GM18861 (cell line): Measurements from ENCODE around the gene TSTD1.
"Not testable (repeated sequence)": the region's sequence is repeated elsewhere in the genome, so short reads cannot be mapped to it uniquely, and the experiment has no call there.

Source experiments
- ATAC-seq: cut with Tn5 transposase; IDR thresholded peaks from one replicate; pipeline ENCODE4 v1.9.1; 2021; ENCODE audit not compliant: unreplicated experiment

The TSTD1 gene

GRCh38 chr1:161037661-161038522 lies 872 bp downstream of the TSTD1 start:
- no peak for ATAC-seq

GRCh38 chr1:161033751-161034150 lies 5.0 kb downstream of the TSTD1 start:
- ATAC-seq, result no peak

- no peak for ATAC-seq
Measured at GRCh38 chr1:161032409-161032808, 6.4 kb downstream of the TSTD1 start.

- ATAC-seq, result no peak
Measured at GRCh38 chr1:161031874-161032273, 6.9 kb downstream of the TSTD1 start.

GRCh38 chr1:161029466-161029865 lies 9.3 kb downstream of the TSTD1 start:
- not testable (repeated sequence) for ATAC-seq

- ATAC-seq, result not testable (repeated sequence)
Measured at GRCh38 chr1:161026954-161027353, 11.8 kb downstream of the TSTD1 start.

GRCh38 chr1:161022432-161022831 lies 16.3 kb downstream of the TSTD1 start:
- not testable (repeated sequence) for ATAC-seq

GRCh38 chr1:161021970-161022353 lies 16.8 kb downstream of the TSTD1 start:
- no peak for ATAC-seq

GRCh38 chr1:161021165-161021969 lies 17.4 kb downstream of the TSTD1 start:
- ATAC-seq, result peak; percentile 53

GRCh38 chr1:161020509-161021164 lies 18.1 kb downstream of the TSTD1 start, which contains the start of gene F11R:
TSS of gene F11R (minus strand) at chr1:161021152. CDS start at chr1:161021073, 79 bp downstream.
- peak; percentile 20 for ATAC-seq

- ATAC-seq, result no peak
Measured at GRCh38 chr1:161019751-161020495, 18.8 kb downstream of the TSTD1 start.

GRCh38 chr1:161019111-161019660 lies 19.6 kb downstream of the TSTD1 start:
- not testable (repeated sequence) for ATAC-seq

GRCh38 chr1:161018631-161018930 lies 20.2 kb downstream of the TSTD1 start:
- ATAC-seq, result no peak

- no peak for ATAC-seq
Measured at GRCh38 chr1:161017756-161018630, 20.8 kb downstream of the TSTD1 start.

- ATAC-seq, result not testable (repeated sequence)
Measured at GRCh38 chr1:161017181-161017580, 21.6 kb downstream of the TSTD1 start.

GRCh38 chr1:161016683-161017082 lies 22.1 kb downstream of the TSTD1 start:
- ATAC-seq, result not testable (repeated sequence)

- ATAC-seq, result peak; percentile 79
Measured at GRCh38 chr1:161013488-161014230, 25.1 kb downstream of the TSTD1 start.

- ATAC-seq, result peak; percentile 23
Measured at GRCh38 chr1:161013131-161013487, 25.7 kb downstream of the TSTD1 start.

- no peak for ATAC-seq
Measured at GRCh38 chr1:161012420-161012819, 26.3 kb downstream of the TSTD1 start.
